GM12873 (cell line): ENCODE results near the gene LYL1.

Source experiments
- CTCF ChIP-seq: IDR thresholded peaks from 2 replicates; pipeline ENCODE4 v1.5.1; 2012; ENCODE audit warnings: low read depth, mild to moderate bottlenecking, moderate library complexity, low read length, control low read depth; ENCODE audit not compliant: insufficient read depth; ENCODE audit errors: missing control alignments

LYL1 gene

GRCh38 chr19:13073263-13073662 is 29.4 kb downstream of the LYL1 start:
- TF ChIP-seq CTCF, result no peak

GRCh38 chr19:13072188-13072908 is 30.3 kb downstream of the LYL1 start:
- no peak for TF ChIP-seq CTCF

GRCh38 chr19:13071444-13072187 is 31.0 kb downstream of the LYL1 start:
- no peak for TF ChIP-seq CTCF

GRCh38 chr19:13070425-13071140 is 32.1 kb downstream of the LYL1 start:
- no peak for TF ChIP-seq CTCF

- no peak for TF ChIP-seq CTCF
Observed at GRCh38 chr19:13069415-13070359, 33.0 kb downstream of the LYL1 start.

GRCh38 chr19:13068085-13068846 is 34.4 kb downstream of the LYL1 start:
- no peak for TF ChIP-seq CTCF
